Transverse colon (tissue), 4 donors: ENCODE results near the gene UBE2L6. TPM values are rescaled to one million over a fixed set of nuclear protein-coding genes. Genes with fewer than 3 reads are reported as not detected.

Experiments
- DNase-seq: peaks from one replicate; pipeline ENCODE4 v3.0.0-alpha.2; 2019
- H3K27ac ChIP-seq, 4 donors: fragments of 200-600 bp; sonication (generic); 2 replicates each; pipeline ENCODE4 v1.5.1; 2016 to 2018; ENCODE audit warnings: inconsistent platforms in 4 of 4
- H3K27me3 ChIP-seq: fragments of 200-600 bp; sonication (generic); 2 replicates; pipeline ENCODE4 v1.5.1; 2017; ENCODE audit warnings: inconsistent platforms
- H3K36me3 ChIP-seq, 4 donors: fragments of 200-600 bp; sonication (generic); 2 replicates each; pipeline ENCODE4 v1.5.1; 2017 to 2019; ENCODE audit warnings: inconsistent platforms in 4 of 4
- H3K4me1 ChIP-seq, 4 donors: fragments of 200-600 bp; sonication (generic); 2 replicates each; pipeline ENCODE4 v1.5.1; 2017 to 2020; ENCODE audit warnings: inconsistent platforms in 4 of 4
- H3K4me3 ChIP-seq, 4 donors: fragments of 200-600 bp; sonication (generic); 1 replicate in 1 of 4; 2 replicates in 3 of 4; pipeline versions ENCODE4 v1.5.1 to v1.6.1; 2017 to 2019; ENCODE audit warnings: inconsistent platforms in 4 of 4
- H3K9me3 ChIP-seq, 2 donors: fragments of 200-600 bp; sonication (generic); 2 replicates each; pipeline ENCODE4 v1.5.1; 2017 to 2019; ENCODE audit warnings: inconsistent platforms in 2 of 2
- EP300 ChIP-seq: sonication (generic); formaldehyde crosslinking; IDR thresholded peaks from one replicate; pipeline ENCODE4 v1.6.1; 2017; ENCODE audit warnings: antibody characterized with exemption, low read depth
- POLR2A ChIP-seq: fragments of 450-650 bp; IDR thresholded peaks from one replicate; pipeline ENCODE4 v1.6.1; 2016; ENCODE audit warnings: antibody characterized with exemption, mild to moderate bottlenecking, moderate library complexity
- POLR2AphosphoS5 ChIP-seq, 3 donors: sonication (generic); formaldehyde crosslinking; IDR thresholded peaks; one replicate each; pipeline ENCODE4 v1.6.1; 2016; ENCODE audit warnings: antibody characterized with exemption in 3 of 3
- WGBS, 2 donors: methylation state at CpG; one replicate each; pipeline ENCODE4 v1.1.5; 2018; ENCODE audit warnings: low coverage in 1 of 2; 5-methylcytosine and 5-hydroxymethylcytosine counted together
- in situ Hi-C, 4 donors: fragments of 200-750 bp; cut with MboI; loops; one replicate each; pipeline versions ENCODE4 v1.15.0 to v1.15.1; 2017; ENCODE audit warnings: low sequenced_read_pairs in 3 of 4, low pct_ligation_motif_present in 1 of 4, low pct_unique_long_range_greater_than_20kb in 1 of 4
- intact Hi-C: fragments of 100-400 bp; cut with DNase I; formaldehyde crosslinking; loops from one replicate; pipeline ENCODE4 v1.15.1; 2023; ENCODE audit warnings: low total_unique reads
- total RNA-seq, 4 donors: library from RNA; depleted of rRNA; stranded (reverse); fragments of >200 nt; gene quantifications; one replicate each; pipeline ENCODE4 v1.1.0, GENCODE V29; 2016
- TF ChIP-seq, protein P1 (sequence below), 5 experiments: fragments of 200-600 bp in 3 of 5; fragments of 450-650 bp in 2 of 5; sonication (generic) in 3 of 5; IDR thresholded peaks; 1 replicate in 2 of 5; 2 replicates in 3 of 5; pipeline ENCODE4 v1.5.1; 2016 to 2017; ENCODE audit warnings: antibody characterized with exemption in 5 of 5, inconsistent platforms in 3 of 5, mild to moderate bottlenecking in 2 of 5, moderate library complexity in 1 of 5

Gene UBE2L6
- total RNA-seq, 4 donors from 2014 or later: 15.3 to 24.3 (median 20.6) TPM

DNA sequence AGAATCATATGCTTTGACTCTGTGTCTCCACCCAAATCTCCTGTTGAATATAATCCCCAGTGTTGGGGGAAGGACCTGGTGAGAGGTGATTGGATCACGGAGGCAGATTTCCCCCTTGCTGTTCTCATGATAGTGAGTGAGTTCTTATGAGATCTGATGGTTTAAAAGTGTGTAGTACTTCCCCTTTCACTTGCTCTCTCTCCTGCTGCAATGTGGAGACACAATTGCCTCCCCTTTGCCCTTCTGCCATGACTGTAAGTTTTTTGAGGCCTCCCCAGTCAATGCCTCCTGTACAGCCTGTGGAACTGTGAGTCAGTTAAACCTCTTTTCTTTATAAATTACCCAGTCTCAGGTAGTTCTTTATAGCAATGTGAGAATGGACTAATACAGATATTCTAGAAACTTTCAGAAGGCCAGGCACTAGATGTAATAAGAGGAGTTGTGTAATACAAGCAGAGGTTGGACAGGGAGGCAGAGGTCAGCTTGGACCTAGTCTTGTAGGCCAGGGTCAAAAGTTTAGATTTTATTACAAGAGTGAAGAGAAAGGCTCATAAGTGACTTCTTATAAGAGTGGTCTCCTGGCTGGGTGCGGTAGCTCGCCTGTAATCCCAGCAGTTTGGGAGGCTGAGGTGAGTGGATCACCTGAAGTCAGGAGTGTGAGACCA, 20.7 kb upstream of the UBE2L6 start:
- WGBS, 2 donors: 80 to 87% methylated on average over 2 to 3 of the region's 3 CpGs
- intact Hi-C loops (no loop called here), in situ Hi-C loops (no loop called here)
- Histone ChIP-seq H3K27me3 (no peaks in the 10 kb centered on the region), H3K27ac (no peak overlapping the region), H3K4me3 (no peak overlapping the region), H3K36me3 (no peaks in the 10 kb centered on the region), H3K9me3 (no peaks in the 10 kb centered on the region), H3K4me1 (no peaks in the 10 kb centered on the region)
- no peak for DNase-seq
- no peak for TF ChIP-seq POLR2A
- TF ChIP-seq, protein P1, sequence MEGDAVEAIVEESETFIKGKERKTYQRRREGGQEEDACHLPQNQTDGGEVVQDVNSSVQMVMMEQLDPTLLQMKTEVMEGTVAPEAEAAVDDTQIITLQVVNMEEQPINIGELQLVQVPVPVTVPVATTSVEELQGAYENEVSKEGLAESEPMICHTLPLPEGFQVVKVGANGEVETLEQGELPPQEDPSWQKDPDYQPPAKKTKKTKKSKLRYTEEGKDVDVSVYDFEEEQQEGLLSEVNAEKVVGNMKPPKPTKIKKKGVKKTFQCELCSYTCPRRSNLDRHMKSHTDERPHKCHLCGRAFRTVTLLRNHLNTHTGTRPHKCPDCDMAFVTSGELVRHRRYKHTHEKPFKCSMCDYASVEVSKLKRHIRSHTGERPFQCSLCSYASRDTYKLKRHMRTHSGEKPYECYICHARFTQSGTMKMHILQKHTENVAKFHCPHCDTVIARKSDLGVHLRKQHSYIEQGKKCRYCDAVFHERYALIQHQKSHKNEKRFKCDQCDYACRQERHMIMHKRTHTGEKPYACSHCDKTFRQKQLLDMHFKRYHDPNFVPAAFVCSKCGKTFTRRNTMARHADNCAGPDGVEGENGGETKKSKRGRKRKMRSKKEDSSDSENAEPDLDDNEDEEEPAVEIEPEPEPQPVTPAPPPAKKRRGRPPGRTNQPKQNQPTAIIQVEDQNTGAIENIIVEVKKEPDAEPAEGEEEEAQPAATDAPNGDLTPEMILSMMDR (IDR thresholded peaks at IDR 0.05): no peak
- no peak for TF ChIP-seq EP300
- no peak for TF ChIP-seq POLR2AphosphoS5 (IDR thresholded peaks at IDR 0.05)

DNA sequence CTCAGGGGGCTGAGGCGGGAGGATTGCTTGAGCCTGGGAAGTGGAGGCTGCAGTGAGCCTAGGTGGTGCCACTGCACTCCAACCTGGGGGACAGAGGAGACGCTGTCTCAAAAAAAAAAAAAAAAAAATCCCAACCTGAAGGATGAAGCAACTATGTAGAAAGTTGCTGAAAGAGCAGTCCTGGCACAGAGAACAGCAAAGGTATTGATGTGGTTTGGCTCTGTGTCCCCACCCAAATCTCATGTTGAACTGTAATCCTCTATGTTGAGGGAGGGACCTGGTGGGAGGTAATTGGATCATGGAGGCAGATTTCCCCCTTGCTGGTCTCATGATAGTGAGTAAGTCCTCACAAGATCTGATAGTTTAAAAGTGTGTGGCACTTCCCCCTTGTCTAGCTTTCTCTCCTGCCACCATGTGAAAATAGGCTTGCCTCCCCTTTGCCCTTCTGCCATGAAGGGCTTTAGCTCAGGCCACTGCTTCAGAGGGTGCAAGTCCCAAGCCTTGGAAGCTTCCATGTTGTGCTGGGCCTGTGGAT, 19.3 kb upstream of the UBE2L6 start:
- Histone ChIP-seq H3K4me3 (no peak overlapping the region), H3K36me3 (no peaks in the 10 kb centered on the region), H3K4me1 (no peaks in the 10 kb centered on the region), H3K27me3 (no peaks in the 10 kb centered on the region), H3K27ac (no peak overlapping the region), H3K9me3 (no peaks in the 10 kb centered on the region)
- TF ChIP-seq POLR2A (no peak), EP300 (no peak), POLR2AphosphoS5 (IDR thresholded peaks at IDR 0.05) (no peak)
- TF ChIP-seq, protein P1 (IDR thresholded peaks at IDR 0.05): no peak
- 30 to 53% methylated on average over 2 of the region's 2 CpGs for WGBS, 2 donors
- intact Hi-C loops (no loop called here), in situ Hi-C loops (no loop called here)
- DNase-seq: no peak

DNA sequence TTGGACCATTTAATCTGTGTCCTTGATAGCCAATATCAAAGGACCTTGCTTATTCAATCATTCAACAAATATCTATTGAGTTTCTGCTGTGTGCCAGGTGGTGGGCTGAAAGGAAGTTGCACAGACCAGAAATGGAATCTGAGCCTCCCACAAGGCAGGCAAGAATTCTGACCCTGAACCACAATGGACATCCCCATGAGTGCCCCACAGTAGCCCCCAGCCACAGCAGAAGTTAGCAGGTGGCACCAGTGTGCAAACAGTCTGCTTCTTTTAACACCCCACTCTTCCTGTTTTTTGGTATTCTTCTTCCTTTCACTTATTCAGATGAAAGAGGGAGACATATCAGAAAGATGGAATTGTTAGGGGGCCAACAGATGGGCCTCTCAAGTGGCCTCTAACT, 17.8 kb upstream of the UBE2L6 start:
- no peaks in the 10 kb centered on the region for H3K4me1 ChIP-seq
- no peak overlapping the region for H3K4me3 ChIP-seq
- no peaks in the 10 kb centered on the region for H3K27me3 ChIP-seq
- H3K36me3 ChIP-seq: no peaks in the 10 kb centered on the region
- no peaks in the 10 kb centered on the region for H3K9me3 ChIP-seq
- no peak for DNase-seq
- no peak for TF ChIP-seq EP300
- no peak for TF ChIP-seq POLR2AphosphoS5 (IDR thresholded peaks at IDR 0.05)
- TF ChIP-seq POLR2A: no peak
- TF ChIP-seq, protein P1 (IDR thresholded peaks at IDR 0.05): no peak
- intact Hi-C loops: no loop called here
- in situ Hi-C loops: no loop called here
- no peak overlapping the region for H3K27ac ChIP-seq

DNA sequence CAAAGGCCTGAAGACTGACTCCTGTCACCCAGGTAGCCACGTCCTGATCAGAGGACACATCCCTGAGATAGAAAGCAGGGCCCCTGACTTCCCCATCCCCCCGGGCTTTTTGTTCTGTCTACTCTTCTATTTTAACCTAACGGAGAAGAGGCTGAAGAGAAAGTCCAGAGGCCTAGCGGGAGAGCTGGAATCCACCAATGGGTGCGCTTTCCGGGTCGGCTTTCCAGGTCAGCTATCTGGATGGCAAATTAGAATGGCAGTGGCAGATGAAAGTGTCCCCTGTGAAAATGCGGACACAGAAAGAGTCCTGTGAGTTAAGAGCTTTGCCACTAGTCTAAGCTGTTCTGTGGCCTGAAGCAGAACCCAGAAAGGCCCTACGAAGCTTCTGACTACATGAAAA, 16.9 kb upstream of the UBE2L6 start:
- TF ChIP-seq POLR2AphosphoS5 (IDR thresholded peaks at IDR 0.05): no peak
- TF ChIP-seq, protein P1 (IDR thresholded peaks at IDR 0.05): no peak
- TF ChIP-seq POLR2A: no peak
- TF ChIP-seq EP300: no peak
- no peaks in the 10 kb centered on the region for H3K9me3 ChIP-seq
- 87 to 89% methylated on average over 8 to 9 of the region's 9 CpGs for WGBS, 2 donors
- H3K27me3 ChIP-seq: no peaks in the 10 kb centered on the region
- no peak overlapping the region for H3K4me3 ChIP-seq
- intact Hi-C loops: no loop called here
- H3K4me1 ChIP-seq: no peaks in the 10 kb centered on the region
- in situ Hi-C loops: no loop called here
- H3K27ac ChIP-seq: no peak overlapping the region
- H3K36me3 ChIP-seq: no peaks in the 10 kb centered on the region
- no peak for DNase-seq
